H54 (cell line): ENCODE data around the gene MAPK1IP1L.

Source experiments
- DNase-seq: peaks from one replicate; pipeline ENCODE4 v3.0.0; 2011; ENCODE audit warnings: low spot score, mixed read lengths; ENCODE audit not compliant: insufficient read length
- FAIRE-seq: peaks from 3 replicates; lab custom pipeline; 2011; peaks lifted over from hg19 to GRCh38; lab: Jason Lieb, UNC
- POLR2A ChIP-seq: IDR thresholded peaks from 2 replicates; pipeline ENCODE4 v1.6.1; 2011; ENCODE audit warnings: low read depth, mild to moderate bottlenecking, low read length

Gene MAPK1IP1L

DNA sequence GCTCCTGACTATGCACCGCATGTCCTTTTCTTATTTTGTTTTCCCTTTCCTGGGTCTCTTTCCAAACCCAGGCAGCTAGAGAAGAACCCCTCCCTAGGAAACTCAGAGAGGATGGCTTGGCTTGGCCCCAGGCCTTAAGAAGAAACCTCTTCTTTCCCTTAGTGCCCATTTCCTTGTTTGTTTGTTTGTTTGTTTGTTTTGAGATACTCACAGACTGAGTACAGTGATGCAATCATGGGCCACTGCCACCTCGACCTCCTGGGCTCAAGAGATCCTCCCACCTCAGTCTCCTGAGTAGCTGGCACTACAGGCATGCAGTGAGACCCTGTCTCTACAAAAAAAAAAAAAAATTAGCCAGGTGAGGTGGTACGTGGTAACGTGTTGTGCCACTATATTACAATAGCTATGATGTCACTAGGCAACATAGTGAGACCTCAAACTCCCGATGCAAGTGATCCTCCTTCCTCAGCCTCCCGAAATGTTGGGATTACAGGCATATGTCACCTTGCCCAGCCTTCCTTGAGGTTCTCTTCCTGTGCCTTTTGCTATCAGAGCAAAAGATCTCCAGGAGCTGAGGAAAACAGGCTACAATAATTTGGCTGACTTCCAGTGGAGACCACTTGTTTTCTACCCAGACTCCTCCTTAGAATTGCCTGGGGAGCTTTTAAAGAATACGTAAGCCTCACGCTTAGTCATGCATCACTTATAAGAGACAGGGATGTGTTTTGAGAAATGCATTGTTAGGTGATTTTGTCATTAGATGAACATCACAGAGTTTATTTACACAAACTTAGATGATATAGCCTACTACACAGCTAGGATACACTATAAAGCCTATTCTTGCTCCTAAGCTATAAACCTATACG is 43.1 kb downstream of the MAPK1IP1L start:
- no peak for DNase-seq
- no peak for TF ChIP-seq POLR2A
- FAIRE-seq = no peak

DNA sequence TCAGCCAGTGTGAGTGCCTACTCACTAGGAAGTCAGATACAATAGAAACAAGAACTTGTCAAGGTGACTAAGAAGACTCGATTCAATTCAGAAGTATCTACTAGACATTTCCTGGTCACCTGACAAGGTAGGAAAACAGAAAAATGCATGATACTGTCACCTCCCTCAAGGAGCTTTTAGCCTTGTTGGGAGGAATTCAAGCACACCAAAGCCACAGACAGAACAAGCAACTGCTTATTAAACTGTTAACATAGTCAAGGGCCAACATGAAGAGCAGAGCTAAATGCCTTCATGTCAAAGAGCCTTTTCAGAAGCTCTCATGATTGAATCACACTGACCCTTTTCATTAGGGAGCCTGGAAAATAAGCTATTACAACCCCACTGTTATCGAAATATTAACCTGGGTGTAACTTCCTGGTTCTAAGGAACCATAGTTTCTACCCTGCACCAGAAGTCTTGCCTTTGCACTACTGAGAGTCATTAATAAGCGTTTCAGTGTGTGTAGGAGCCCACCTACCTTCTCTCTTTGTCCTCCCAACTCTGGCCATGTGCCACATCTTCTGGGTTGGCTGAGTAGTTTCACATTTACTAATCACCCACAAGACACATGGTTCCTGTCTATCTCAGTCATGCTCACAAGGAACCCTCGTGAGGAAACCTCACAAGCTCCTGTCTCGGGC is 46.6 kb downstream of the MAPK1IP1L start:
- no peak for TF ChIP-seq POLR2A
- no peak for FAIRE-seq
- DNase-seq = no peak

DNA sequence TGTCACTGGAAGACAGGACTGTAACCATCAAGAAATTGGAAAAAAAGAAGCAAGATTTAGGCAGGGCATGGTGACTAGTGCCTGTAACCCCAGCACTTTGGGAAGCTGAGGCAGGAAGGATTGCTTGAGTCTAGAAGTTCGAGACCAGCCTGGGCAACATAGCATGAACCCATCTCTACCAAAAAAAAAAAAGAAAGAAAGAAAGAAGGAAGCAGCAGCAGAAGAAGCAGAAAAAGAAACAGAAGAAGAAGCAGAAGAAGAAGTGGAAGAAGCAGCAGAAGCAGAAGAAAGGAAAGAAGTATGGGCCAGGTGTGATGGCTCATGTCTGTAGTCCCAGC is 47.1 kb downstream of the MAPK1IP1L start:
- FAIRE-seq (no peak), DNase-seq (no peak)
- no peak for TF ChIP-seq POLR2A

DNA sequence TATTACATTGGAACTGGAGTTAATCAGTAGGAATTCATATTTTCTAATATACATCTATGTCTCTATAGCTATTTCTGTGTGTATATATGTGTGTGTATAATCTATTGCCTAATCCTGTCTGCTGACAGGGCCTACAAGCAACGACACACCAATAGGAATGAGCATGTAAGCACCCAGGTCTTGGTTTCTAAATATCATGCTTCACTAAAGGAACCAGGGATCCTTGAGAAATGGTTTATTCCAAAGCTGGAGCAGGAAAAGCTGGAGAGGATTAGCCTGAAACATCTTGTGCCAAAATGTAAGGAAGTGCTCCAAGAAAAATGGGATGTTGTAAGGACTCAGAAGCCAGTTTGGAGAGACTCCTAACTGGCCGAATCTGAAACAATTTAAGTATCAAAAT is 48.3 kb downstream of the MAPK1IP1L start:
- TF ChIP-seq POLR2A = no peak
- no peak for DNase-seq
- FAIRE-seq = no peak

DNA sequence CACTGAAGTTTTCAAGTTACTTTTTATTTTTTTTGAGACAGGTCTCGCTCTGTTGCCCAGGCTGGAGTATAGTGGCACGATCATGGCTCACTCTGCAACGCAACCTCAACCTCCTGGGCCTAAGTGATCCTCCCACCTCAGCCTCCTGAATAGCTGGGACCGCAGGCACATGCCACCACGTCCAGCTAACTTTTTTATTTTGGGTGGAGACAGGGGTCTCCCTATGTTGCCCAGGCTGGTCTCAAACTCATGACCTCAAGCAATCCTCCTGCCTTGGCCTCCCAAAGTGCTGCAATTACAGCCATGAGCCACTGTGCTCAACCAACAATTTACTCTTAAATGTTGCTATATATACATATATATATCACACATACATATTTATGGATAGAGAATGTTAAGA is 50.3 kb downstream of the MAPK1IP1L start:
- no peak for DNase-seq
- TF ChIP-seq POLR2A = no peak
- no peak for FAIRE-seq

DNA sequence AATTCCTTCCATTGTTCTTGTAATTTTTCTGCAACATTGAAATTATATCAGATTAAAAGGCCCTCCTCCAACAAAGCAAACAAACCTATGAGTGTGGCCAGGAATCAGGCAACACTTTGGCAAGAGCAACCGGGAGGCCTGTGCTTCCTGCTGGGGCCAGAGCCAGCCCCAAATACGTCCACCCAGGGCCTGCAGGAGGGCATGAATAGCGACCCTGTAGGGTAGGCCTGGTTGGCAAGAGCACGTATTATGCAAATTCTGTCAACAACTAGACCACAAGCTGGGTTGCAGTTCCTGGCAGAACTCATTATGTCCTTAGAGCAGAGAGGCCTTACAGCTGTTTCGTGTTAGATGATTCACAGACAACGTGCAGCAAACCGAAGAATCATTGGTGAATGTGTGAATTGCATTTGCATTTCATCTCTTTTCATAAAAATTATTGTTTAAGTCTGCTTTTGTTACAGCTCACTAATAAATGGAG is 50.7 kb downstream of the MAPK1IP1L start:
- peak; percentile 79 for FAIRE-seq
- peak; percentile 26 for DNase-seq
- no peak for TF ChIP-seq POLR2A

DNA sequence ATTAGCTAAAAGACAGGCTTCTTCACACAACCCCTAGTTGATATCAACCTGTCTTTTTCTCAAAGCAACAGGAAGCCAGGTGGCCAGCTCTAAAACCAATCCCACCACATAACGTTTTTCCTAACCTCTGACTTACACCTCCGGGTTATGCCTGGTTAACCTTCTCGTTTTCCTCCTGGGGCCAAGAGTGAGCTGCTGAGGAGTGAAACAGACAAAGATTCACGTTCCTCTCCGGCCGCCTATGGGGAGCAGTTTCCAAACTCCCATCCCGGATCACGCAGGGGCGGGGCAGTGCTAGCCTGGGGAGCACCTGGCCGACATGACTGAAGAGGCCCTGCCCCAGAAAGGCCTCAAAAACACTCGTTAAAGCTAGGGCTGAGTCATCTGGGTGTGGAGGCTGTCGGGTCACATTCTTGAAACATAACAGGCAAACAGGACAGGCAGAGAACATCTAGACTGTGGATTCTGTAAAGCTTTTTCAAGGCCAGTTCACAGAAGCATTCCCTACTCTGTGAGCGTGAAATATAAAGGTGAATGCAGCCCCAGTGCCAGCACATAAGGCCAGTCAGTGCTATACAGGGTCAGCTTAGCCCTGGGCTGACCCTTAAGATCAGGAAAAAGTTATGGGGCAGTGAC is 51.7 kb downstream of the MAPK1IP1L start:
- peak; percentile 85 for FAIRE-seq
- no peak for TF ChIP-seq POLR2A
- DNase-seq = peak; percentile 63

DNA sequence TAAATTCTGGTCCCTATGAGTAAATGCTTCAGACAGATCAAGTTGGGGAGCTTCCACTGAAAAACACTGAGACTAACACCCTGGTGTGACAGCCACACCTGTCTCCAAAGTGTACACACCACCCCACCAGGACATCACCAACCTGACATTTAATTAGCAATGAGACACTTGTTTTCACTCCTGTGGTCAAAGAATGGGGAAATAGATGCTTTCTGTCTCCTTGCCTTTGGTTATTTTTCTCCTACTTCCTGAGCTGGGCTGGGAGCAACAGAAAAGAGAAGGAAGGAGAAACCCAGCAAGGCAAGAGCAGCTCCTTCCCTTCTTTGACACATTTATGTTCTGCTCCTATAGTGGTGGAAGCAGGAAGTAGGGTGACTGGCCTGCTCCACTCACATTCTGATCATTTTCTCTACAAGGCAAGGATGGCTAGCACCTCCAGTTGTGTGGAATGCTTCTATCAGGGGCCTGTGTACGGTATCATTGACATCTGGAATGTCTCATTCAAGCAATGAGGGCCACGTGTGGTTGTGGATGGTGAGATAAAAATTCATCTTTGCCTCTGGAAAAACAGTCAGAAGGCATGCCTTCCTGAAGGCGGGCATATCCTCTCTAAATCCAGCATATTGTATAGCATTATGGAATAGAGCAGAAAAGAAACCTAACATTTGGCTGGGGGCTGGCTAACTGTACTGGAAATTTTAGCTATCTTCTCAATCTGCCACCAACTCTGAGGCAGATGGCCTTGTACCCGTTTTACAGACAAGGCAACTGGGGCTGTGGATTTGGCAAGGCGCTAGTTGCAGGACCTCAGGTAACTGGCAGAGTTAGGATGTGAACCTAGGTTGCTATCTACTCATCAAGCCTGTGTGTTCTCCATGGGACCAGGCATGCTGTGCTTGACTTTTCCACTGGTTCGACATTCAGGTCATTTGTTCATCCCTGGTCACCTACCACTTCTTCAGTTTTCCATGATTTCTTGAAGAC is 52.8 kb downstream of the MAPK1IP1L start:
- FAIRE-seq (no peak), DNase-seq (no peak)
- TF ChIP-seq POLR2A = no peak

DNA sequence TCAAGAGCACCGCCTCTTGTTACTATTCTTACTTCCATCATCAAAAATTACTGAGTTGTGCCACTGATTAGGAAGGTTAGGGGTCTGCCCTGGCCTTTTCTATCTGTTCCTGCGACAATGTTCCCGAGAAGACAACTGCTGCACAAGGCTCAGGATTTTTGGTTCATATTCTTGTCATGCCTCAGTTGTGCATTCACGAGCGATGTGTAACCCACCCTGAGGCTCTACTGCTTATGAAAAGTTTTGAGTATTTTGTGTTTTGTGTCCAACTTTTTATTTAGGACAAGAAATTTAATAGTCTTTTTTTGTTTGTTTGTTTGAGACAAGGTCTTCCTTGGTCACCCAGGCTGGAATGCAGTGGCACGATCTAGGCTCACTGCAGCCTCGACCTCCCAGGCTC is 54.5 kb downstream of the MAPK1IP1L start:
- no peak for DNase-seq
- no peak for FAIRE-seq
- no peak for TF ChIP-seq POLR2A

DNA sequence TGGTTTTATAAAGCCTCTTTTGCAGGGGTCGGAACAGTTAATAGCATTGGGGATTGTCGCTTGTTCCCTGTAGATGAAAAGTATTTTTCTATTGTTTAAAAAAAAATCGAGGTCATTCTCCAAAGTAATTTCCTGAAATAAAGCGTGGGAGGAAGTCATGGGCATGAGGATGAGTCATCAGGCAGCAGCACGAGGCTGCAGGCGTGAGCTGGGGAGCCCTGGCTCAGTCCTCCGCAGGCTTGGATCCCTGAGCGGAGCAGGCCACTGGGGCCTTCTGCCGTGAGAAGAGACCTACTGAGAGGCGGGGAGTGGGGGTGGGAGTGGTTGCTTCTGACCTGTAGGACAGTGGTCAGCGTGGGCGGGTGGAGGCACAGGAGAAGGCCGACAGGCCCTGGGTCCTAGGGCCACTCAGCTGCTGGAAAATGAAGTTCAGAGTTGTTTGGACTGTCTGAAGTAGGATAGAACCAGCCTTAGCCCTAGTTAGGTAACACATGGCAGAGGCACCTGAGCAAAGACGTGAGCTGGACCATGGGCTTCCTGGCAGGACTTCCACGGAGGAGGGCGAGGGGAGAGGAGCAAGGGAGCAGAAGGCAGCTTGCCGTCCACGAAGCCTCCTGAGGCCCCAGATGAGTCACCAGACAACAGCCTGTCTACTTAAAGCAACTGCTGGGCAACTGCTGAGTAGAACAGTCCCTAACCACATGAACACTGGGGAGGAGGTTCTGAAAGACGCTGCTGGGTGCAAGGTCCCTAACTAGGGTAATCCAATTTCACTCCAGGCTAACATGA is 56.5 kb downstream of the MAPK1IP1L start:
- FAIRE-seq (peak; percentile 50), DNase-seq (peak; percentile 68)
- TF ChIP-seq POLR2A = no peak; the same call in 1 of the 2 replicates

DNA sequence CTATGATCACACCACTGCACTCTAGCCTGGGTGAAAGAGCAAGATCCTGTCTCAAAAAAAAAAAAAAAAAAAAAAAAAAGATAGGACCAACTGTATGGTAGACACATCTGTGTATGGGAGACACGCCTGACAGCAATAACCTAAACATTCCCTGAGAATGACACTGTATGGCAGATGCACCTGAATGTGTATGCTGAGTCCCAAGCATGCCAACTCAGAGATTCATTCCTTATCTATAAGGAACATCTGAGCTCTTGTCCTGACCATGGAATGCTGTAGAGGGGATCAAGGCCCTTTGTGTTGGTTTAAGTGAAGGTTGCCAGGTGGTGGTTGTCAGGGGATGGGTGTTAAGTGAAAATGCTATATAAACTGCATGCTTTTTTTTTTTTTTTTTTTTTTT is 58.4 kb downstream of the MAPK1IP1L start:
- DNase-seq (no peak), FAIRE-seq (no peak)
- TF ChIP-seq POLR2A = no peak

DNA sequence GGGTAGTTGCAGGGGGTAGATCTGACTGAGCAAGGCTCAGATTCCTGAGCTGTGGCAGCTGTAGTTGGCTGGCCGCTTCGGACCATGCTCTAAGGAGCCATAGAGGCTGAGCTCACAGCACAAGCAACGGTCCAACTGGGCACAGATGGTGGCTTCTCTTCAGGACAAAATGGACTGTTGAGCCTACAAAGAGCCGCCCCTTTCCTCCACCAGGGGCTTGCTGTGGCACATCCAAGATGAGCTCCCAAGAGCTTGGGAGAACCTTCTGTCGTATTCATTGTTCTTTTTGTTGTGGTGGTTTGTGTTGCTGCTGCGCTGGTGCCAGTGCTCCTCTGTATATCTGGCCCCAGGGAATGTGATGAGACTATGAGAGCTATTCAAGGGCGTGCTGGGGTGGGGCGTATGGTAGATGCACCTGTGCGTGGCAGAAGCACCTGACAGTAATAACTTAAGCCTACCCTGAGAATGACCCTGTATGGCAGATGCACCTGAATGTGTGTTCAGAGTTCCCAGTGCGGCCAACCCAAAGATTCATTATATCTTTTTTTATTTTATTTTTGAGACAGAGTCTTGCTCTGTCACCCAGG is 59.8 kb downstream of the MAPK1IP1L start:
- no peak for TF ChIP-seq POLR2A
- FAIRE-seq (no peak), DNase-seq (no peak)

DNA sequence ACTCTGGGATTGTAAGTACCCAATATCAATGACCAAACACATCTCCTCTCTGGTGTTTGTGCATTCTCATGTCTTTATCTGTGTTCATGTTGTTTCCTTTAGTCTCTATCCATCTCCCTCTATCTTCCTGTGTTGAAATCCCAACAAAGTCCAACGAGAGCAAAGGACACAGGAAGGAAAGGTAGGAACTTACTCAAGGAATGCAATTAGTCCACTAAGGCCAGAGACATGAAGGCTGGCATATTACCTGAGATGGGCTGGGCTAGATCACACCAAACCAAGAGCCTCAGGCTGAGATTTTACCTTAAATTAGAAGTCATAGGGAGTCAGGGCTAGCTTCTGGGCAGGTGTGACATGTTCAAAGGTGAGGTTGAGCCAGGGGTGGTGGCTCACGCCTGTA is 63.3 kb downstream of the MAPK1IP1L start:
- FAIRE-seq = no peak
- no peak for TF ChIP-seq POLR2A
- no peak for DNase-seq
